Thyroid gland (tissue), 4 donors: ENCODE results near the gene PLEKHJ1. TPM values are rescaled to one million over a fixed set of nuclear protein-coding genes. Genes with fewer than 3 reads are reported as not detected.

Source experiments
- DNase-seq, 2 donors: peaks; one replicate each; pipeline ENCODE4 v3.0.0-alpha.2; 2019
- H3K27ac ChIP-seq, 3 donors: fragments of 200-600 bp; sonication (generic); 1 replicate in 2 of 3; 2 replicates in 1 of 3; pipeline ENCODE4 v1.5.1; 2016 to 2019; ENCODE audit warnings: mild to moderate bottlenecking in 1 of 3, moderate library complexity in 1 of 3
- H3K27me3 ChIP-seq: fragments of 200-600 bp; sonication (generic); one replicate; pipeline ENCODE4 v1.5.1; 2019
- H3K36me3 ChIP-seq, 2 donors: fragments of 200-600 bp; sonication (generic); one replicate each; pipeline ENCODE4 v1.5.1; 2016 to 2019
- H3K4me1 ChIP-seq, 2 donors: fragments of 200-600 bp; sonication (generic); one replicate each; pipeline ENCODE4 v1.5.1; 2017 to 2019
- H3K4me3 ChIP-seq, 3 donors: fragments of 200-600 bp; sonication (generic); replicated peaks in 1 of 3; 1 replicate in 2 of 3; 2 replicates in 1 of 3; pipeline ENCODE4 v1.5.1; 2016; ENCODE audit warnings: mild to moderate bottlenecking in 1 of 3
- H3K9me3 ChIP-seq: fragments of 200-600 bp; sonication (generic); one replicate; pipeline ENCODE4 v1.5.1; 2017
- POLR2A ChIP-seq, 2 donors: fragments of 450-650 bp; IDR thresholded peaks; one replicate each; pipeline ENCODE4 v1.6.1; 2017; ENCODE audit warnings: antibody characterized with exemption in 2 of 2, mild to moderate bottlenecking in 2 of 2, moderate library complexity in 1 of 2
- WGBS, 2 donors: methylation state at CpG; one replicate each; pipeline ENCODE4 v1.1.5; 2017; 5-methylcytosine and 5-hydroxymethylcytosine counted together
- intact Hi-C: fragments of 100-400 bp; cut with DNase I; formaldehyde crosslinking; loops from one replicate; pipeline ENCODE4 v1.15.1; 2023
- total RNA-seq, 4 donors: library from RNA; depleted of rRNA; stranded (reverse); fragments of >200 nt; gene quantifications; one replicate each; pipeline ENCODE4 v1.2.3, GENCODE V29; 2016
- TF ChIP-seq, protein P1 (sequence below), 6 experiments: fragments of 200-600 bp in 3 of 6; fragments of 450-650 bp in 3 of 6; sonication (generic) in 3 of 6; IDR thresholded peaks; one replicate each; pipeline ENCODE4 v1.5.1; 2016 to 2019; ENCODE audit warnings: antibody characterized with exemption in 6 of 6, mild to moderate bottlenecking in 2 of 6, inconsistent platforms in 1 of 6, moderate library complexity in 1 of 6

PLEKHJ1 gene
- total RNA-seq, 4 donors from 2014 or later: 86.7 to 179 (median 131) TPM

GRCh38 chr19:2271234-2272103 is 35.3 kb upstream of the PLEKHJ1 start:
- H3K4me1 ChIP-seq: peaks cover 20 to 56% of the 10 kb centered on the region in 2 donors

DNA sequence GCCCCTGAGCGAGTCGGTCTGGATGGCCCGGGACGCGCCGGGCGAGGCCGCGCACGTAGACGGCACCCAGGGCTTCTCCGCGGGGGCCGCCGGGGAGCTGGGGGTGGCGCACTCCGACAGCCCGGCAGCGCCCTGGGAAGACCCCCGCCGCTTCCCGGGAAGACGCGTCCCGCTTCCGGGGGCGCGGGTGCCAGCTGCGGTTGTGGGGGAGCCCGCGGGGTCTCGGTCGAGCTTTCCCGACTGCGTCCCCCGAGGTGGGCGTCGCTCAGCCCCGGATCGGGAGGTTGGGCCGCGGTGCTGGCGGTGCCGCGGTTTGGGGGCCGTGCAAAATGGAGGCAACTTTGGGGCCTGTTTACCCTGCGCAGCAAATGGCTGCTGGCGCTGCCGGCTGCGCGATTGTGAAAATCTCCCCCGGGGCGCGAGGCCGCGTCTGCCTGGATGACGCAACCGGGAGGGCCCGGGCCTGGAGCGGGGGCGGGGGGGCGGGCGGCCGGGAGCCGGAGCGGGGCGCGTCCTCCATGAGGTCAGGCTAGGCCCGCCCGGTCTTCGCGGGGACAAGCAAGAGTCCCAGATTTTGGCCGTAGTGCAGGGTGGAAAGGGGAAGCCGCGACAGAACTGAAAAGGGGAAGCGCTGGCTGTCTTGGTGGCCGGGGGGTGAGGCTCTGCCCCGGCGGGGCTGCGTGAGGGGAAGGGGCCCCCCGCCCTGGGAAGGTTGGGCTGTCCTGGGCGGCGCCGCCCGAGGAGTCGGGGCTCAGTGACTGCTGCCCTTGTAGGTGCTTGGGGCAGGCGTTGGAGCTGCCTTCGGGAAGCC is 34.5 kb upstream of the PLEKHJ1 start:
- peak overlapping the region; percentile 98 to 100 (median 99) for H3K27ac ChIP-seq
- H3K4me3 ChIP-seq: peak overlapping the region; percentile 99 to 100 (median 100)
- TF ChIP-seq POLR2A (IDR thresholded peaks at IDR 0.05): peak in 1 of 2 donors; percentile 75
- TF ChIP-seq, protein P1, sequence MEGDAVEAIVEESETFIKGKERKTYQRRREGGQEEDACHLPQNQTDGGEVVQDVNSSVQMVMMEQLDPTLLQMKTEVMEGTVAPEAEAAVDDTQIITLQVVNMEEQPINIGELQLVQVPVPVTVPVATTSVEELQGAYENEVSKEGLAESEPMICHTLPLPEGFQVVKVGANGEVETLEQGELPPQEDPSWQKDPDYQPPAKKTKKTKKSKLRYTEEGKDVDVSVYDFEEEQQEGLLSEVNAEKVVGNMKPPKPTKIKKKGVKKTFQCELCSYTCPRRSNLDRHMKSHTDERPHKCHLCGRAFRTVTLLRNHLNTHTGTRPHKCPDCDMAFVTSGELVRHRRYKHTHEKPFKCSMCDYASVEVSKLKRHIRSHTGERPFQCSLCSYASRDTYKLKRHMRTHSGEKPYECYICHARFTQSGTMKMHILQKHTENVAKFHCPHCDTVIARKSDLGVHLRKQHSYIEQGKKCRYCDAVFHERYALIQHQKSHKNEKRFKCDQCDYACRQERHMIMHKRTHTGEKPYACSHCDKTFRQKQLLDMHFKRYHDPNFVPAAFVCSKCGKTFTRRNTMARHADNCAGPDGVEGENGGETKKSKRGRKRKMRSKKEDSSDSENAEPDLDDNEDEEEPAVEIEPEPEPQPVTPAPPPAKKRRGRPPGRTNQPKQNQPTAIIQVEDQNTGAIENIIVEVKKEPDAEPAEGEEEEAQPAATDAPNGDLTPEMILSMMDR (IDR thresholded peaks at IDR 0.05): no peak
- no peaks in the 10 kb centered on the region for H3K27me3 ChIP-seq
- intact Hi-C loops: loop anchor here (2.0 to 5.0 kb wide), 2 partner anchors 34 to 108 kb away; partner anchors contain the start of genes DOT1L, PLEKHJ1 and SF3A2
- H3K36me3 ChIP-seq: peaks cover 13 to 24% of the 10 kb centered on the region in 2 donors
- H3K4me1 ChIP-seq: peaks cover 21 to 57% of the 10 kb centered on the region in 2 donors
- DNase-seq: peak; percentile 79 to 83
- WGBS, 2 donors: 2% methylated on average over 20 of the region's 88 CpGs; no CpG with 5 or more reads in 1 of the 2 donors
- no peaks in the 10 kb centered on the region for H3K9me3 ChIP-seq

More at GRCh38 chr19:2271234-2272103, 35.3 kb upstream of the PLEKHJ1 start:
- peaks cover 13 to 24% of the 10 kb centered on the region in 2 donors for H3K36me3 ChIP-seq
- 36 to 48% methylated on average over 29 to 35 of the region's 43 CpGs for WGBS, 2 donors
- H3K9me3 ChIP-seq: no peaks in the 10 kb centered on the region
- peak overlapping the region; percentile 98 to 100 (median 99) for H3K27ac ChIP-seq
- TF ChIP-seq, protein P1 (IDR thresholded peaks at IDR 0.05): no peak
- TF ChIP-seq POLR2A (IDR thresholded peaks at IDR 0.05): no peak
- no peaks in the 10 kb centered on the region for H3K27me3 ChIP-seq
- peak overlapping the region; percentile 75 to 100 (median 99) for H3K4me3 ChIP-seq
- intact Hi-C loops: loop anchor here (2.0 to 5.0 kb wide), 2 partner anchors 35 to 109 kb away; partner anchors contain the start of genes DOT1L, PLEKHJ1 and SF3A2
- no peak for DNase-seq

DNA sequence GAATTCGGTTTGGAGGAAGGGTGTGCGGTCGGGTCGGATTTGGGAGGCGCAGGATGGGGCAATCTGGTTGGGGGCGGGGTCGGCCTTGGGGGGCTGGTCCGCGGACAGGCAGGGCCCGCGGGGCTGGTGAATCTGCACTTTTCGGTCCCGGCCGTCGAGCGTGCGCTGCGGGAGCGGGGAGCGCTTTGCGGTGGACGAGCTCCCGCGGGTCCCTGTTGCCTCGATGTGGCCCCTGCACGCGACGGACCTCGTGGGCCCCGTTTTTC is 34.0 kb upstream of the PLEKHJ1 start:
- Histone ChIP-seq H3K4me1 (peaks cover 18 to 52% of the 10 kb centered on the region in 2 donors), H3K4me3 (peak overlapping the region; percentile 99 to 100 (median 100)), H3K27me3 (no peaks in the 10 kb centered on the region), H3K27ac (peak overlapping the region; percentile 98 to 100 (median 99)), H3K9me3 (no peaks in the 10 kb centered on the region), H3K36me3 (peaks cover 13 to 24% of the 10 kb centered on the region in 2 donors)
- no peak for TF ChIP-seq POLR2A (IDR thresholded peaks at IDR 0.05)
- TF ChIP-seq, protein P1 (IDR thresholded peaks at IDR 0.05): no peak
- intact Hi-C loops: loop anchor here (2.0 to 5.0 kb wide), 2 partner anchors 33 to 108 kb away; partner anchors contain the start of genes DOT1L, PLEKHJ1 and SF3A2
- peak; percentile 40 to 43 for DNase-seq
- WGBS, 2 donors: 0 to 2% methylated on average over 5 to 11 of the region's 30 CpGs

- Histone ChIP-seq H3K27ac (peak overlapping the region; percentile 98 to 100 (median 99)), H3K36me3 (peaks cover 13 to 24% of the 10 kb centered on the region in 2 donors), H3K4me3 (peak overlapping the region; percentile 99 to 100 (median 100)), H3K4me1 (peaks cover 16 to 52% of the 10 kb centered on the region in 2 donors), H3K27me3 (no peaks in the 10 kb centered on the region), H3K9me3 (no peaks in the 10 kb centered on the region)
- TF ChIP-seq POLR2A (IDR thresholded peaks at IDR 0.05): peak; percentile 99 to 100
- TF ChIP-seq, protein P1 (IDR thresholded peaks at IDR 0.05): peak in 2 of 6 experiments; percentile 38 to 44
- WGBS, 2 donors: 1% methylated on average over 30 to 52 of the region's 103 CpGs
- intact Hi-C loops: loop anchor here (2.0 to 5.0 kb wide), 2 partner anchors 33 to 107 kb away; partner anchors contain the start of genes DOT1L, PLEKHJ1 and SF3A2
- peak; percentile 98 for DNase-seq
These were observed 33.4 kb upstream of the PLEKHJ1 start for GRCh38 chr19:2269244-2270156.
